ENCODE results near the gene GJA1.

DNA sequence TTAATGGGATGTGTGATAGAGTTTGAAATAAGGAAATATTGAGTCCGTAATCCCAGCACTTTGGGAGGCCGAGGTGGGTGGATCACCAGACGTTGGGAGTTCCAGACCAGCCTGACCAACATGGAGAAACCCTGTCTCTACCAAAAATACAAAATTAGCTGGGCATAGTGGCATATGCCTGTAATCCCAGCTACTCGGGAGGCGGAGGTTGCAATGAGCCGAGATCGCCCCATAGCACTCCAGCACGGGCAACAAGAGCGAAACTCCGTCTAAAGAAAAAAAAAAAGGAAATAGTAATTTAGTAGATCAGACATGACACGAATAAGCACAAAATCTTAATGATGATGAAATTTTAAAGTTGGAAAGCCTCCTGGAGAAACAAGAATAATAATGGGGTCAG, 14.8 kb downstream of the GJA1 start:
- TF ChIP-seq TAF1 (conservative IDR thresholded peaks at IDR 0.05): no peak
- TF ChIP-seq HNF4G (IDR thresholded peaks at IDR 0.05): no peak
- TF ChIP-seq, protein P1, sequence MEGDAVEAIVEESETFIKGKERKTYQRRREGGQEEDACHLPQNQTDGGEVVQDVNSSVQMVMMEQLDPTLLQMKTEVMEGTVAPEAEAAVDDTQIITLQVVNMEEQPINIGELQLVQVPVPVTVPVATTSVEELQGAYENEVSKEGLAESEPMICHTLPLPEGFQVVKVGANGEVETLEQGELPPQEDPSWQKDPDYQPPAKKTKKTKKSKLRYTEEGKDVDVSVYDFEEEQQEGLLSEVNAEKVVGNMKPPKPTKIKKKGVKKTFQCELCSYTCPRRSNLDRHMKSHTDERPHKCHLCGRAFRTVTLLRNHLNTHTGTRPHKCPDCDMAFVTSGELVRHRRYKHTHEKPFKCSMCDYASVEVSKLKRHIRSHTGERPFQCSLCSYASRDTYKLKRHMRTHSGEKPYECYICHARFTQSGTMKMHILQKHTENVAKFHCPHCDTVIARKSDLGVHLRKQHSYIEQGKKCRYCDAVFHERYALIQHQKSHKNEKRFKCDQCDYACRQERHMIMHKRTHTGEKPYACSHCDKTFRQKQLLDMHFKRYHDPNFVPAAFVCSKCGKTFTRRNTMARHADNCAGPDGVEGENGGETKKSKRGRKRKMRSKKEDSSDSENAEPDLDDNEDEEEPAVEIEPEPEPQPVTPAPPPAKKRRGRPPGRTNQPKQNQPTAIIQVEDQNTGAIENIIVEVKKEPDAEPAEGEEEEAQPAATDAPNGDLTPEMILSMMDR (IDR thresholded peaks at IDR 0.05; ENCODE audit: low read depth, low read length, missing input control): no peak
- TF ChIP-seq, protein P2, sequence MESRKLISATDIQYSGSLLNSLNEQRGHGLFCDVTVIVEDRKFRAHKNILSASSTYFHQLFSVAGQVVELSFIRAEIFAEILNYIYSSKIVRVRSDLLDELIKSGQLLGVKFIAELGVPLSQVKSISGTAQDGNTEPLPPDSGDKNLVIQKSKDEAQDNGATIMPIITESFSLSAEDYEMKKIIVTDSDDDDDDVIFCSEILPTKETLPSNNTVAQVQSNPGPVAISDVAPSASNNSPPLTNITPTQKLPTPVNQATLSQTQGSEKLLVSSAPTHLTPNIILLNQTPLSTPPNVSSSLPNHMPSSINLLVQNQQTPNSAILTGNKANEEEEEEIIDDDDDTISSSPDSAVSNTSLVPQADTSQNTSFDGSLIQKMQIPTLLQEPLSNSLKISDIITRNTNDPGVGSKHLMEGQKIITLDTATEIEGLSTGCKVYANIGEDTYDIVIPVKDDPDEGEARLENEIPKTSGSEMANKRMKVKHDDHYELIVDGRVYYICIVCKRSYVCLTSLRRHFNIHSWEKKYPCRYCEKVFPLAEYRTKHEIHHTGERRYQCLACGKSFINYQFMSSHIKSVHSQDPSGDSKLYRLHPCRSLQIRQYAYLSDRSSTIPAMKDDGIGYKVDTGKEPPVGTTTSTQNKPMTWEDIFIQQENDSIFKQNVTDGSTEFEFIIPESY (IDR thresholded peaks at IDR 0.05): no peak
- no peak for TF ChIP-seq JUND (IDR thresholded peaks at IDR 0.05)
- TF ChIP-seq YY1 (IDR thresholded peaks at IDR 0.05): no peak
